CD4-positive, alpha-beta T cell treated with Interleukin-4 for 1 hour (primary cell): ENCODE data around the gene CDH4.
"Not testable (repeated sequence)": the region's sequence is repeated elsewhere in the genome, so short reads cannot be mapped to it uniquely, and the experiment has no call there.

ENCODE experiments used
- DNase-seq, 2 donors: peaks; one replicate each; pipeline ENCODE4 v3.0.0-alpha.2; 2020 to 2022

Gene CDH4

GRCh38 chr20:61942526-61942925 lies 690.5 kb downstream of the CDH4 start:
- DNase-seq, result no peak

DNA sequence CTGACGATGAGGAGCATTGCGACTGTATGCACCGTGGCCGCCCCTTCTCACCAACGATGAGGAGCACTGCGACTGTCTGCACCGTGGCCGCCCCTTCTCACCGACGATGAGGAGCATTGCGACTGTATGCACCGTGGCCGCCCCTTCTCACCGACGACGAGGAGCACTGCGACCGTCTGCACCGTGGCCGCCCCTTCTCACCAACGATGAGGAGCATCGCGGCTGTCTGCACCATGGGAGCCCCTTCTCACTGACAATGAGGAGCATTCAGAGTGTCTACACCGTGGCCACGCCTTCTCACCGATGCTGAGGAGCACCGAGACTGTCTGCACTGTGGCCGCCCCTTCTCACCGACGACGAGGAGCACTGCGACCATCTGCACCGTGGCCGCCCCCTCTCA lies 692.9 kb downstream of the CDH4 start:
- DNase-seq, result not testable (repeated sequence)

DNA sequence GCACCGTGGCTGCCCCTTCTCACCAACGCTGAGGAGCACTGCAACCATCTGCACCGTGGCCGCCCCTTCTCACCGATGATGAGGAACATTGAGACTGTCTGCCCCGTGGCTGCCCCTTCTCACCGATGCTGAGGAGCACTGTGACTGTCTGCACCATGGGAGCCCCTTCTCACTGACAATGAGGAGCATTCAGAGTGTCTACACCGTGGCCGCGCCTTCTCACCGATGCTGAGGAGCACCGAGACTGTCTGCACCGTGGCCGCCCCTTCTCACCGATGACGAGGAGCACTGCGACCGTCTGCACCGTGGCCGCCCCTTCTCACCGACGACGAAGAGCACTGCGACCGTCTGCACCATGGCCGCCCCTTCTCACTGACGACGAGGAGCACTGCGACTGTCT lies 693.4 kb downstream of the CDH4 start:
- not testable (repeated sequence) for DNase-seq

DNA sequence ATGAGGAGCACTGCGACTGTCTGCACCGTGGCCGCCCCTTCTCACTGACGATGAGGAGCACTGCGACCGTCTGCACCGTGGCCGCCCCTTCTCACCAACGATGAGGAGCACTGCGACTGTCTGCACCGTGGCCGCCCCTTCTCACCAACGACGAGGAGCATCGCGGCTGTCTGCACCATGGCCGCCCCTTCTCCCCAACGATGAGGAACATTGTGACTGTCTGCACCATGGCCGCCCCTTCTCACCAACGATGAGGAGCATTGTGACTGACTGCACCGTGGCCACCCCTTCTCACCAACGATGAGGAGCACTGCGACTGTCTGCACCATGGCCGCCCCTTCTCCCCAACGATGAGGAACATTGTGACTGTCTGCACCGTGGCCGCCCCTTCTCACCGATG lies 696.0 kb downstream of the CDH4 start:
- DNase-seq, result not testable (repeated sequence)

- DNase-seq, result no peak
Measured at GRCh38 chr20:61948586-61949362, 696.7 kb downstream of the CDH4 start.

GRCh38 chr20:61949363-61949713 lies 697.3 kb downstream of the CDH4 start:
- DNase-seq, result no peak

GRCh38 chr20:61949714-61950640 lies 697.9 kb downstream of the CDH4 start:
- DNase-seq, result no peak

DNA sequence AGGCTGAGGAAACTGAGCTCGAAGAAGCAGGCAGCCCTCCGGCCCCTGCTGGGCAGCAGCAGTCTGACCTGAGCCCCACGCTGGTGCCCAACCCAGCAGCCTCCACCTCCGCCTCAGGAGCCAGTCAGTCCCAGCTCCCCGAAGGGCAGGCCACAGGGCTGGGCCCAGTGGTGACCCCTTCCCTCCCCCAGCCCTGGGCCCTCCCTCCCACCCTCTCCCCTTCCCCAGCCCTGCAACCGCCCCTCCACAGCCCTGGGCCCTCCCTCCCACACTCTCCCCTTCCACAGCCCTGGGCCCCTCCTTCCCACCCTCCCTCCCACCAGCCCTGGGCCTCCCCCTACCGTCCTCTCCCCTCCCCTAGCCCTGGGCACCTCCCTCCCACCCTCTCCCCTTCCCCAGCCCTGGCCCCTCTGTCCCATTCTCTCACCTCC lies 698.6 kb downstream of the CDH4 start:
- no peak for DNase-seq

- DNase-seq, result no peak
Measured at GRCh38 chr20:61951695-61952533, 699.9 kb downstream of the CDH4 start.

DNA sequence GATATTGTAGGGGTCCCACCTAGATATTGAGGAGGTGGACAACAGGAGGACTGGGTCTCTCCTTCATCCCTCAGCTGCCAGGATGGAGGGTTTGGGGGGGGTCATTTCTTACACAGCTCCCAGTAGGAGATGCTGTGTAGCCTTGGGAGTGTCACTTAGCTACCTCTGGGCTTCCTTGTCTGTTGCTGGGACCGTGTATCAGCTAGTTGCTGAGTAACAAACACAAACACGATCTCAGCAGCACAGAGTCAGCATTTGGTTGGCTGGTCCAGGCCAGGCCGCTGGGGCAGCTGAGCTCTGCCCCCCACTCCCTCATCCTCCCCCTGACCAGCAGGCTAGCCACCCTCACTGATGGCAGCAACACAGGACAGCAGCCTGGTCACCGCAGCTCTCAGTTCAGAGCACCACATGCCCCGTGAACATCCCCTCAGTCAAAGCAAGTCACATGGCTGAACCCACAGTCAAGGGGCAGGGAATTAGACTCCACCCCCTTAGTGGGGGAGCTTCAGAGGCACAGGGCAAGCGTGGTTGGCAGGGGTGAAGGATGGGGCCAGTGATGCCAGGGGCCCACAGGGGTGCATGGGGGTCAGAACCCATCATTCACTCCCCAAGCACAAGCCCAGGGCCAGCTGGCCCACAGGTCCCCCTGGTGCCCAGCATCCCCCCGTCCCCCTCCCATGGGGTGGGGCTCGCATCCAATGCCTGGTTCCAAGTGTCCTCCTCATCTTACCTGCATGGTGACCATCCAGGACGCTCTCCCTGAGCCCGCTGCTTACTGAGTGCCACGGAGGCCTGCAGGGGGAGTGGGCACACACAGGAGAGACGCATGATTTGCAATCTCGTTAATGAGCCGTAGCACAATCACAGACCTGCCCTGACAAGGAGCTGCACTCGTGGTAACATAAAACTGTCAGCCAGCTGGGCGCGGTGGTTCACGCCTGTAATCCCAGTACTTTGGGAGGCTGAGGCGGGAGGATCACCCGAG lies 701.3 kb downstream of the CDH4 start:
- DNase-seq, result no peak

DNA sequence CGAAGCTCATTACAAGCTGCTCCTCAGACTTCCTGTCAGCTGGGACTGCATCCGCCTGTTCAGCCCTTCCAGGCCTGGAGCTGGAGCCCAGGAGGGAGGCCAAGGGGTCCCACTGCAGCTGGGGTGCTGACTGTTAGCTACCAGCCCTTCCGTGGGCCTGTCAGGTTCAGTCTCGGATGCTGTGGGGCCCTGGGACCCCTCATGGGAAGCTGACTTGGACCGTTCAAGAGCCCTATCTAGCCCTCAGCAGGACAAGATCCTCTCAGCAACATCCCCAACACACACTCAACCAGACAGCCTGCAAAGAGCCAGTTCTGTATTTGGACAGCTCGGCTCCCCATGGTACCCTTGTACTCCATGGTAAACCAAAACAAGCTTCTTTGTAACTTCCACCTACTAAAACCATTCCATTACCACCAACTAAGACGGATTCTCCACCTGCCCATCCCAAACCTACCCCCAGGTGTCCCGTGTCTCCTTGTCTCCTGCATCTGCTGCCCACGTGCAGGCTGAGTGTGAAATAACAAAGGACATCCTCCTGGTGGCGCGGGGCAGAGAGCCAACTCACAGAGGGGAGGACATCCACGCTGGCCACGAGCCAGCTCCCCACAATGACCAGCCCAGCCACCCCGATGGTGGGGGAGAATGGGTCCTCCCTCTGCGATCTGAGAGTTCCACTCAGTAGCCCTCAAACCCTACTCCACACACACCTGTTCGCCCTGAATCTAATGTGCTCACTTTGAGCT lies 702.4 kb downstream of the CDH4 start:
- DNase-seq, result no peak

- no peak for DNase-seq
Measured at GRCh38 chr20:61955668-61956395, 703.8 kb downstream of the CDH4 start.

GRCh38 chr20:61956396-61957342 lies 704.6 kb downstream of the CDH4 start:
- DNase-seq, result no peak

DNA sequence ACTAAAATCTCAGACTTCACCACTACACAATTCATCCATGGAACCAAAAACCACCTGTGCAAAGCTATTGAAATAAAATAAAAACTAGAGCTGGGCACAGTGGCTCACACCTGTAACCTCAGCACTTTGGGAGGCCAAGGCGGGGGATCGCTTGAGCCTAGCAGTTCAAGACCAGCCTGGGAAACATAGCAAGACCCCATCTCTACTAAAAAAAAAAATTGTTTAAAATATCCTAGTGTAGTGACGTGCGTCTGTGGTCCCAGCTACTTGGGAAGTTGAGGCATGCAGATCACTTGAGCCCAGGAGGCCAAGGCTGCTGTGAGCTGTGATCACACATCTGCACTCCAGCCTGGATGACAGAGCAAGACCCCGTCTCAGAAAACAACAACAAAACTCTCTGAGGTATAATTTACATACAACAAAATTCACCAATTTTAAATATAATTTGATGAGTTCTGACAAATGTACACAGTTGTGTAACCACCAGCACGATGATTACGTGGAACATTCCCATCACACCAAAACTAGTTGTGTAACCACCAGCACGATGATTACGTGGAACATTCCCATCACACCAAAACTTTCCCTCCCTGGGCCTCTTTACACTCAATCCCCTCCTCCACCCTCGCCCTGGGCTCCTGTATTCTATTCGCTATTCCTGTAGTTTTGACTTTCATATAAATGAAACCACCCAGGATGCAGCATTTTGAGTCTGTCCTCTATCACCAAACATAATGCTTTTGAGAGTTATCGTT lies 706.1 kb downstream of the CDH4 start:
- no peak for DNase-seq

- no peak for DNase-seq
Measured at GRCh38 chr20:61958773-61959700, 707.0 kb downstream of the CDH4 start.

DNA sequence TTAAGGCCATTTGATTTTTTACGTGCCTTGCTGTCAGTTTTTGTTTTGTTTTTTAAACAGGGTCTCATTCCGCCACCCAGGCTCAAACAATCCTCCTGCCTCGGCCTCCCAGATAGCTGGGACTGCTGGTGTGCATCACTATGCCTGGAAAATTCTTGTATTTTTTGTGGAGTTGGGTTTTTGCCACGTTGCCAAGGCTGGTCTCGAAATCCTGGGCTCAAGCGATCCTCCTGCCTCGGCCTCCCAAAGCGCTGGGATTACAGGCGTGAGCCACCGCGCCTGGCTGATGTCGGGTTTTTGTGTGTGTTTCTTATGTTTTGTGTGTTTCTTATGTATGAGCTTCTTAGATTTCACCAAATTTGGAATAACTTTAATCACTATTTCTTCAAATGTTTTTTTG lies 708.8 kb downstream of the CDH4 start:
- DNase-seq, result no peak

DNA sequence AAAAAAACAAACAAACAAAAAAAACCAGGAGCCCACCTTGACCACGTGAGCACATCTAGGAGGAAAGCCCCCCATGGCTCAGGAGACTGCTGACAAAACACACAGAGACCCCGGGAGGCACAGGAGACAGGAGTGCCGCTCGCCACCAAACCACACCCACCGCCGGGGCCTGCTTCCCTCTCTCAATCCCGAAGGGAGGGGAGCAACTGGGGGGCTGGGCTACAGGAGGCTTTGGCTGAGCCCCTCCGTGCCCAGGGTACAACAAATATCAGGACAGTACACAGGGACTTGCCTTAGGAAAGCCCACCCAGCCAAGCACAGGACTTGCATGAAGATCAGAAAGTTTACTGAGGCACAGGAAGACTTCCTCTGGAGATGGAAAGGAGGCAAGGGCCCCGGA lies 711.1 kb downstream of the CDH4 start:
- DNase-seq, result no peak
